ENCODE data around the gene C2CD4D.

Gene C2CD4D

DNA sequence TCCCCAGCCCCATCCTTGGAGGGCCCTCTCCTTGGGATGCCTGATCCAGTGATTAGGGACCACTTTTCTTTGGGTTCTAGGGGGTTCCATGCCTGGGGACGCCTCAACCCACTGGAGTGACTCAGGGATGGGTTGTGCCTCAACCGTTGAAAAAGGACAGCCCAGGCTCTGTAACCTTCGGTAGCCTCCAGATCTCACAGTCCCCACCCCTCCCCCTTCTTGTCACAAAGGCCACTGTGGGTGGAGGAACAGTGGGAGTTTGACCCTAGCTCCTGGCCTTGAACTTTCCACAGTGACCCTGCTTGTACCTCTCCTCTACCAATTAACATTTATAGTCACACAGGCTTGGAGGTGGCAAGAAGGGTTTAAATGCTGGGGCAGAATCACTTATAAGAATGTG lies 5.4 kb downstream of the C2CD4D start:
- DNase-seq (ENCODE audit: low spot score): no peak

- no peak for DNase-seq (ENCODE audit: low spot score)
Measured at GRCh38 chr1:151833172-151833900, 6.3 kb downstream of the C2CD4D start.

- DNase-seq (ENCODE audit: low spot score): no peak
Measured at GRCh38 chr1:151832318-151832980, 7.2 kb downstream of the C2CD4D start.

GRCh38 chr1:151831605-151832004 lies 8.0 kb downstream of the C2CD4D start, which contains the start of gene RORC:
RORC (minus strand) TSS chr1:151831802; CDS start chr1:151831764, 38 bp downstream.
- no peak for DNase-seq (ENCODE audit: low spot score)

GRCh38 chr1:151831256-151831591 lies 8.4 kb downstream of the C2CD4D start:
- no peak for DNase-seq (ENCODE audit: low spot score)

GRCh38 chr1:151830055-151830454 lies 9.6 kb downstream of the C2CD4D start:
- DNase-seq (ENCODE audit: low spot score): no peak

DNA sequence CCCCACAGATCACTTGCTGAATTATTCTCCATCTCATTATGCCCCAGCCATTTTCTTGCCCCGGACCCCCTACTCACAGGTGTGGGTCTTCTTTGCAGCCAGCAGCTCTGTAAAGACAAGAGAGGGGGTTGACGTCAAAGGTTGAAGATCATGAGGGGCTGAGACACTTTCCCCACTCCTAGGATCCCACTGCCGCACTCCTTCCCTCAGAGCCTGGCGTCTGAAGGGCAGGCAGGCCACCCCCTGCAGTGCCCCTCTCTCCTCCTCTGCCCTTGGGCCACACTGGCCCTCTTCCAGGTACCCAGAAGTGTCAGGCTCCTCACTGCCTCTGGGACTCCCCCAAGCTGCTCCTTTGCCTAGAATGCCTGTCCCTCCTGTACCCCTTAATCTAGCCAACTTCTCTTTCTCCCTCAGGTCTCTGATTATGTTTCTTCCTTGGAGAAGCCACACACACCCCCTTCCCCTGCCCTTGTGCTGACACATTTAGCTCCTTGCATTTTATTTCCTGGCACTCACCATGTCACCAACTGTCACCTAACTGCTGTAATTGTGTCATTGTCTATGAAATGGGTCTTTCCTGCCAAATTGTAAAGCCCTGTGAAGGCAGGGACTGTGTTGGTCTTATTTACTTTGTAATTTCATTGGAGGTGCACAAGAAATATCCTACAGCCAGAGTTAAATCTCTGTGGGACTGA lies 10.1 kb downstream of the C2CD4D start:
- no peak for DNase-seq (ENCODE audit: low spot score)

GRCh38 chr1:151828921-151829320 lies 10.7 kb downstream of the C2CD4D start:
- no peak for DNase-seq (ENCODE audit: low spot score)

- no peak for DNase-seq (ENCODE audit: low spot score)
Measured at GRCh38 chr1:151827853-151828252, 11.8 kb downstream of the C2CD4D start.

- no peak for DNase-seq (ENCODE audit: low spot score)
Measured at GRCh38 chr1:151825751-151826660, 13.6 kb downstream of the C2CD4D start.

DNA sequence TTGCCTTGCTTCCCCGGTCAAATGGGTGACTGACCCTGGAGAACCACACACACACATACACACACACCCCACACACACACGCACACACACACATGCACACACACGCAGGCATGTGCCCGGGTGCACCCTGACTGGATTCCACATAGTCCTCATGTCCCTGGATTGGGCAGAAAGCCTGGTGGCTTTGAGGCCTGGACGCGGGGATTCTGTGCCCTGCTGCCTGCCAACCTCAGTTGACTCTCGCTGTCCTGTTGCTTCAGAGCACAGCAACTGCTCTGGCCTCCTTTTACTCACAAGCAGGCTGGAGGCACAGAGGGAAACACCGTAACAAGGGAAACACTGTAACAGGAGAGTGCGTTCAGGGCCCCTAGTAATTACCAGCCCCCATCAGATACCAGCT lies 14.4 kb downstream of the C2CD4D start:
- DNase-seq (ENCODE audit: low spot score): no peak

- no peak for DNase-seq (ENCODE audit: low spot score)
Measured at GRCh38 chr1:151823175-151823574, 16.4 kb downstream of the C2CD4D start.

DNA sequence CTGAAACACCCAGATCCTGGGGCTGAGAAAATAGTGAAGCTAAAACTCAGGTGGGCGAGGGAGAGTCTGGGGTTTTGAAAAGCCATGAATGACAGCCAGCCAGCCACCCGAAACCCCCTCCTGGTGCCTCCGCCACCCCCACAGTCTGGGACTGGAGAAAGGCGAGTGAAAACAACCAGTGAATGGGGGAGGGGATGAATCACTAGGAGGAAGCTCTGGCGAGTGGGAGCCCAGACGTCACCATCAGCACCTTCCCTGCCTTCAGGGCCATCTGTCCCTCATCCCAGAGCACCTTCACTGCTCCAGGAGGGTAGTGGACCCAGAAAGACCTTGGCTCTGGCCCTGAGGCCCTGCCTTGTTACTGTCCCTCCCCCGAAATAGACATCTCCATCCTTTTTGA lies 17.2 kb downstream of the C2CD4D start:
- DNase-seq (ENCODE audit: low spot score): no peak

DNA sequence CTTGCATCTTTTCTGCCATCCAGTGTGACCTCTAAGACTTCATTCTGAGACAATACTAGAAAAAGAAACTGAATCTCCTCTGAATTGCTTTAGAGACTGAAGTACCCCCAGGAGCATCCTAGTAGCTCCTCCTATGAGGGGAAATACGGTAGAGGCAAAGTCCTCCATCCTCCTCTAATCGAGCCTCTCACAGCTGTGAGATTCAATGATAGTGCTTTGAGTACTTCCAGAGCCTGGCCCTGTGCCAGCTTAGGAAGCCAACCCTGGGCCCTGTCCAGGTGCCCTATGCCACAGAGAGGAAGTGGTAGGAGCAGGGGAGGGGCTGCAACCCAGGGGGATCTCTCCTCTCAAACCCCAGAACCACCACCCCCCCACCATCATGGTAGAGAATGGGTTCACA lies 18.7 kb downstream of the C2CD4D start:
- DNase-seq (ENCODE audit: low spot score): no peak

- no peak for DNase-seq (ENCODE audit: low spot score)
Measured at GRCh38 chr1:151819976-151820623, 19.5 kb downstream of the C2CD4D start.

DNA sequence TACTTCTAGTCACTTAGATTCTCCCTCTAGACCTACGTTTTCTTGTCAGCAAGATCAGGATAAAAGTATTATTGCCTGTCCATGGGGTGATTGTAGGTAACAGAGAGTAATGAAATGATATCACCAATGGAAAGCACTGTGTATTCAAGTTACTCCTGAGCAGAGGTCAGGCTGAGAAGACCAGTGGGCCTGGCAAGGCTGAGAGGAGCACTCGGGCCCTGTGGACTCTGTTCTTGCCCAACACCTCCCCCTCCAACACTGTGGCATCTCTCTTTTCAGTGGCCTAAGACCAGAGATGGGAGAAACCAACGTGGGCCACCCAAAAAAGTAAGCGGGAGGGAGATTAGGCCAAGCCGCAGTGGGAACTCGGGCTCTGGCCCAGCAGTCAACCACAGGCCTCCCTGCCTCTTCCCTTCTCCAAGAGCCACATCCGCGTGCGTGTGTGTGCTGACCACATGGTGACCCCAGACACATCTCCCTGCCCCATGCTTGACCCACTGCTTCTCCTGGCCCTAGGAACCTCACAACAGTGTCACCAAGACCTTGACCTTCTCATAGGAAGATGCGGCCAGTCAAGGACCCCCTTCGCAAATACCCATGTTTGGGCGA lies 20.3 kb downstream of the C2CD4D start:
- no peak for DNase-seq (ENCODE audit: low spot score)

GRCh38 chr1:151817353-151817730 lies 22.3 kb downstream of the C2CD4D start:
- DNase-seq (ENCODE audit: low spot score): no peak

- DNase-seq (ENCODE audit: low spot score): no peak
Measured at GRCh38 chr1:151816548-151817352, 22.9 kb downstream of the C2CD4D start.

DNA sequence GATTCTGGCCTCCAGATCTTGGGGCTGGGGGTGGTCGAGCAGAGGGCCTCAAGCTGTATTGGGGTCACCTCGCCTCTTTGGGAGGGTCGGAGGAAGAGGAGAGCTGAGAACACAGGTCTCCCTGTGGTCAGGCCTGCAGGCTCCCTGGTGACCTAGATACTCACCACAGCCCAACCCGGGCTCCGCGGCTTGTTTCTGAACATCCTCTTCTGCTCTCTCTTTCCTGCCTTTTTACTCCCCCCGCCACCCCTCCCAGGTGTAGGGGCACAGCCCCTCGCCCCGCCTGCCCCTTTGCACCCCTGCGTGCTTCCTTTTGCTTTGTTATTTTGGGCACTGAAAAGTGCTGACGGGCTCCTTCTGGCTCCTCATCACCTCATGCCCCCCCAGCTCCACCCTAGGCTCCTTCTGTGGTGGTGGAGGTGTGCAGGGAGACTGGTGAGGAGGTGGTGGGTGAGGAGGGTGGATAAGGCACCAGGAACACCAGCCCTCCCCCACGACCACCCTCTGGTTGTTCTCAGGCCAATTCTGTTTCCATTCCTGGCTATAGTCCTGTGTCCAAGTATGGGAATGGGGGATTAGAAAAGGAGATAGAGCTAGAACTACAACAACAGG lies 23.8 kb downstream of the C2CD4D start:
- DNase-seq (ENCODE audit: low spot score): no peak

DNA sequence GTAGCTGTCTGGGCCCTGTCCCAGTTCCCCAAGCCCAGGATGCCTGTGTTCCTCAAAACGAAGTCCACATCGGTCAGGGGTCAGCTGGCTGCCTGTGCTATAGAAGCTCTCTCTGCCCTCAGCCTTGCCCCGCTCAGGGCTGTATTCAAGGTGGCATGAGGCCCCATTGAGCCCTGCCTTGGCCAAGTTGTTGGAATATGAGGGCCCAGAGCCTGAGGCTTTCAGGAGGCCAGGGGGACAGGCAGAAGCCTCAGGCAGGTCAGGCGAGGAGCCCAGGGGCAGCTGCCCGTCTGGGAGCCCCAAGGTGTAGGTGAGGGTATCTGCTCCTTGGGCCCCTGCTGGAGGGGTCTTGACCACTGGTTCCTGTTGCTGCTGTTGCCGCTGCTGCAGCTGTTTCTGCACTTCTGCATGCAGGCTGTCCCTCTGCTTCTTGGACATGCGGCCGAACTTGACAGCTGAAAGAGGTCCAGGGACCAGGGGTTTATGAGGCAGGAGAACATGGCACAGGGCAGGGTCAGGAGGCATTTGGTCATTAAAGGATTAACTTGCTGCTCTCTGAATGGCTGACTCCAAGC lies 24.6 kb downstream of the C2CD4D start:
- no peak for DNase-seq (ENCODE audit: low spot score)
